SIG-M5 (cell line): ENCODE data around the gene CD200.

Experiments used
- DNase-seq: peaks from one replicate; lab custom pipeline; 2025; lab: John Stamatoyannopoulos, UW

The CD200 gene, protein sequence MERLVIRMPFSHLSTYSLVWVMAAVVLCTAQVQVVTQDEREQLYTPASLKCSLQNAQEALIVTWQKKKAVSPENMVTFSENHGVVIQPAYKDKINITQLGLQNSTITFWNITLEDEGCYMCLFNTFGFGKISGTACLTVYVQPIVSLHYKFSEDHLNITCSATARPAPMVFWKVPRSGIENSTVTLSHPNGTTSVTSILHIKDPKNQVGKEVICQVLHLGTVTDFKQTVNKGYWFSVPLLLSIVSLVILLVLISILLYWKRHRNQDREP

GRCh38 chr3:112333002-112333380 is at the start of gene CD200:
Gene CD200 (plus strand): TSS chr3:112333156. CDS start chr3:112333213, 57 bp downstream.
- DNase-seq, result no peak

DNA sequence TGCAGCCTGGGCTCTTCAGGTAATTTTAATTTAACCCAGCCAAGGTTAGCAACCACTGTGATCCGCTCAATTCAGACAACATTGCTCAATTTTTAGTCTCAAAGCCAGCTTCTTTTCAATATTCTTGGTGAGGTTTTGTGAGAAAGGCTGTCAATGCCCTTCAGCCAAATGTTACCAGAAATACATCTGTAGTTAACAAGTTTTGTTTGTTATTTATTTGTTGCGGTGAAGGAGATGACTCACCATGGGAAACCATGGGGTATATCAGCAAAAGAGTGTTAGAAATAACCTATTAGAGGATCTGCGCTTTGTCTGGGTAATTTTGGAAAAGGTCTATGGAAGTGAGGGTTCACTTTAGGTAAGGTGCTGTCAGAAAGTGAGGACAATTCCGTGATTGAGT is 43.9 kb upstream of the CD200 start:
- DNase-seq, result no peak

- peak; percentile 34 for DNase-seq
Measured at GRCh38 chr3:112293368-112294321, 39.3 kb upstream of the CD200 start, which contains the start of gene SLC9C1. Gene SLC9C1 (minus strand): TSS chr3:112294216. CDS start chr3:112286791, 7,425 bp downstream.

DNA sequence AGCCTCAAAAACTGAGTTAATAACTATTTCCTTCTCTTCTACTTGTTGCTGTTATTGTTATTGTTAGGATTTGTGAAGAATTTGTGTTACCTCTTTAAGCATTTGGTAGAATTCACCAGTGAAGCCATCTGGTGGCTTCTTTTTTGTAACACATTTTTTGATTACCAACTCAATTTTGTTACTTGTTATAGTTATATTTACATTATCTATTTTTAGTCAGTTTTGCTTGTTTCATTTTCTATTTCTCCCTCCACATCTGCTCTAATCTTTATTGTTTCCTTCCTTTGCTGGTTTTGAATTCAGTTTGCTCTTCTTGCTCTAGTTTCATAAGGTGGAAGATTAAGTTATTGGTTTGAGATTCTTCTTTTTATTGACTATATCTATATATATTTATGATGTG is 35.2 kb upstream of the CD200 start:
- no peak for DNase-seq

DNA sequence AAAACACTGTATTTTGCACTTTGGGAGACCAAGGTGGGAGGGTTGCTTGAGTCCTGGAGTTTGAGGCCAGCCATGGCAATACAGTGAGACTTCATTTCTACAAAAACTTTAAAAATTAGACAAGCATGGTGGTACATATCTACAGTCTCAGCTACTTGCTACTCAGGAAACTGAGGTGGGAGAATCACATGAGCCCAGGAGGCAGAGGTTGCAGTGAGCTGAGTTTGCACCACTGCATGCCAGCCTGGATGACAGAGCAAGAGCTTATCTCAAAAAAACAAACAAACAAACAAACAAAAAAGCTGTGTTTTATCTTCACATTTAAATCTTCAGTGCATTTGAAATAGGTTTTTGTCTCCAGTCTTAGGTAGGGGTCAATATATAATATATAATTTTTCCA is 34.2 kb upstream of the CD200 start:
- DNase-seq, result no peak

DNA sequence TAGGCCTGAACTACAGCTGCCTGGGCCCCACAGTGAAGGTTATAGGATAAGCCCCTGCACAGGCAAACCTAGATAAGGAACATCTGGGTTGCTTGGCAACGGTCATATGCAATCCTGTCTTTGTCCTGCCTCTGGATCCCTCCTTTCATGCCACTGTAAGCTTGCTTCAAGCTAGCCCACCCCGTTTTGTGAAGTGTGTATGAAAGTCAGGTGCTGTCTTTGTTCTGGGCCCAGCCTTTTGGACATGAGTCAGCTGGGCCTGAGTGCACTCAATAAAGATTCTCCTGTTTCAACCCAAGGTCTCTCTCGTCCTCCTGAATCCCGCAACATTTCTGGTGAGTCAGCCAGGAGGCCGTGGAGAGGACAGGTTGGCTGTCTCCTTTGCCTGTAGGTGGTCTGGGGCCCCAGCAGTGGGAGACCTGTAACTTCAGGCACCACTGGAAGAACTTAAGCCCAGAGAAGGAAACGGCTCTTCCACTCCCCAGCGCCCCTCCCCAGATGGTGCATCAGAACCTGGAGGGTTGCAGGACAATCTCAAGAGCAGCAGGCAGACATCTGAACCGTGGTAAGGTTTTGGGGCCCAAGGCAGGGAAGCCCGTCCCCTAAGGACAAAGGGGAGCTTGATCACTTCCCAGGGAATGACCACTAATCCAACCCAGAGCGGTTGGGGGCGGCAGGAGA is 30.7 kb upstream of the CD200 start:
- no peak for DNase-seq

DNA sequence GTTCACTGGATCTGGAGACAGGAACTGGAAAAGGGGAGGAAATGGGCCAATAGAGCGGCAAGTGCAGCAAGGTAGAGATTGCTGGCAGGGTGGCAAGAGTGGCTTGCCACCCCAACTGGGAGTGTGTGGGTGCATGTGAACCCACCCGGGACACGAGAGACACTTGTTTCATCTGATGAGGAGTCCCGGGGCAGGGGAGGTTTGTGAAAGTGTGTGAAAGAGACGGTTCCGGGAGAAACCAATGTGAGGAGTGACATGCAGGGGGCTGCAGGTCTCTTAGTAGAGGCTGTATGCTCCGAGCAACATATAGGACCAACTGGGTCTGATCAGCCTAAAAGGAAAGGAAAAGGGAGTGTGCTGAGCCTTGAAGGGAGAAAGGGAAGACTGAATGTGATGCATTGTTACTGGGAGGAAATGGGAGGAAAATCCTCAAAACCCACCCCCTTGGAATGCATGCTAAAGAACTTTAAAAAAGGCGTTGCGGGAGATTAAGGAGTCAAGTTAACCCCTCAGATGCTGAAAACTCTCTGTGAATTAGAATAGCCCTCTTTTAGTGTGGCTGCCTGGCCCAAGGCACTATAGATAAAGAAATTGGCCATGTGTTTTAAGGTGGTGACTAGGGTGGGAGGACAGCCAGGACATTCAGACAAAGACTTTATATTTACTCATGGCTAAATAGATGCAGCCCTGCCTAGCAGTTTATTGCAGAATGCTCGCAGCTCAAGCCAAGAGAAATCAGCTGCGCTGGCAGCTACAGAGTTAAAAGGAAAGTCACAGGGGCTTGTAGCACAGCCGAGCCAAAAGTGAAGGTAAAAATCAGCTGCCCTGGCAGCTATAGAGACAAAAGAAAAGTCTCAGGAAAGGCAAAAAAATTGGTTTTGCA is 29.8 kb upstream of the CD200 start:
- DNase-seq, result no peak

GRCh38 chr3:112303764-112304325 is 29.1 kb upstream of the CD200 start:
- no peak for DNase-seq

- no peak for DNase-seq
Measured at GRCh38 chr3:112304611-112305010, 28.3 kb upstream of the CD200 start.

DNA sequence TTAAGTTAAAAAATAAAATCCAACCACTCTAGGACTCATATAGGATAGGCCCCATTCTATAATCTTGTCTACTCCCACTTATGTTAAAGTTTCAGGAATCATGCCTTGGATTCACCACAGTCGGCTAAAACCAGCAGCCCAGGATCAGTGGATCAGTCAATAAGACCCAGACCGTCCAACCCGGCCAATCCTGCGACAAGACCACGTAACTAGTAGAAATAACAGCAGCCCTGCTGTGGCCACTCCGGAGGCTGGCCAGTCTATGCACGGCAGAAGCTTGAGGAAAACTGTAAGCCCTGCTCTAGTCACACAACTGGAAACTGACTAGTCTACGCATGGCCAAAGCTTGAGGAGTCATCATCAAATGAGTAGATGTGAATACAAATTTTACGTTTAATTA is 26.1 kb upstream of the CD200 start:
- DNase-seq, result no peak

DNA sequence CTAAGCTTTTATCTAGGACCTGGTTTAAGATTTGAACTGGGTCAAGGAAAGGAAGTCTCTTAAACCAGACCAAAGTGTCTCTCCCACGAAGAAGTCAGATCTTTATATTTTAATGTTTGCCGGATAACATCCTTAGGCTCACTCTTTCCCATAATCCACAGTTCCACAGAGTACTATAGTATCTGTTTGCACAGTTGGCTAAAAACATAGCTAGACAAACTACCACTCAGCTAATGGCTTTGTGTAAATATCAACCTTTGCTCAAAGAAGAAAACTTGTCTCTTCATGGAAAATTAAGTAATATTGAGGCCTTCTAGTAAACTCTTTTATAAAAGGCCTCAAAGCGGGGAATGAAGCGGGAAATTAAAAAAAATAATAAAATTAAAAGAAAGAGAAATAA is 25.4 kb upstream of the CD200 start:
- no peak for DNase-seq

- DNase-seq, result no peak
Measured at GRCh38 chr3:112308151-112308911, 24.6 kb upstream of the CD200 start.

DNA sequence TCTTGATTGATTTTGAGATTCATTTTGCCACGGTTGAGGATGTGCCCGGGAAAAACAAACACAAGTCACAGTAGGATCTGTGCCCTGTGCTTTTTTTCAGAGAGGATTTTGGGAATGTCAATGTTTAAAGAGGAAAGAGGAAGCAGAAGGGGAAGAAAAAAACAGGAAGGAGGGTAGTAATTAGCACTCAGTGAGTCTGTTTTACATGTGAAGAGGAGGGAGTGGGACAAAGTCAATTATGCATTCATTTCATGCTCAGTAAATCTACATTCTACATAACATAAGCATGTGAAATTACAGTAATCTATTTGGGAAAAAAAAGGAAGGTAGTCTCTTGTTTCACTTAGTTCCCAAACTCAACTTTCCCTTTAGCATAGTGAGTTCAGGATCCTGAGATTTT is 18.3 kb upstream of the CD200 start:
- no peak for DNase-seq

DNA sequence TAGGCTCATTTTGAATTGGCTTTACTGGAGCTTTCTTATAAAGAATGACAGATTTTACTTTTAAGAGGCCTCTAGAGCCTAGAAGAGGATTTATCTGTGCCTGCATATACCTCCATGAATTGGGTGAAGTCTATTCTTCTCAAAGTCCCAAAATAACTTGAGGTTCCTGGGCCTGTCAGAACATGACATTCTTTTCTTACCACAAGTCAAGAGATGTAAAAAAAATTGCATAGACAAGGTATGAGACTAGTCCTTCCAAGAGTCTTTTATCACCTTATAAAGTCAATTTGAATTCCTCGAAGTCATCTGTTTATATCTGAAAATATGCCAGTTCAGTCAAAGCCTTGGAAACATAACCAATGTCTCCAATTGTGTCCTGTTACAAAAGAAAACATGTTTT is 17.2 kb upstream of the CD200 start:
- no peak for DNase-seq

DNA sequence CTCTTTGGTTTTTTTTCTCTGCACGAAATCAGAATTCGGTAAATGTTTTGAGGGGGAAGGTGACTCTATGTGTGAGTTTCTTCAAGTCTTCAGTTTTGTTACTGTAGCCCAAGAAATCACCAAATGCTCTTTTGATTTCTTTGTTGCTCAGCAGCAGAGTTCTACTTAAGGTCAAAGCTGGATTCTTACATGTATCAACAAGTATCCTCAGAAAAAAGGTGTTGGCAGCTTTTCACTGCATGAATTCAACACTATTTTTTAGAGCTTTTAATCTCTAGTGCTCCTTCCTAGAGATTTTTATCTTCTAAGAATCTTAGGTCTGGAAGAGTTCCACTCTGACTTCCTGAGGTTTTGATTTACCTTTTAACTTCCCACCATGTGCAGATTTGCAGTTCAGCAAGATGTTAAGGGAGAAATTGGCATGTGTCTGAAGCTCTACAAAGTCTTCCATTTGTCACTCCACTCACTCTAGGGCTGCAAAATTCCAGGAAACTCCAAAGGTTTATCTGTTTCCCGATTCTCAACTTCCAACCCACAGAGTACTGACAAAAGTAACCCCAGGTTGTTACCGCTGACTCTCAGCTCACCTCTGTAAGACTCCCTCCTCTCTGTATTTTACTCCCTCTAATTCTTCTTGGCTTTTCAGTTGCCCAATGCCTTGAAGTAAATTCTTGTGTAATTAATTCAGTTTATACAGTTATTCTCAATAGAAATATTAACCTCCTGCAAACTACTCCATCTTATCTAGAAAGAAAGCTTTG is 13.3 kb upstream of the CD200 start:
- no peak for DNase-seq

DNA sequence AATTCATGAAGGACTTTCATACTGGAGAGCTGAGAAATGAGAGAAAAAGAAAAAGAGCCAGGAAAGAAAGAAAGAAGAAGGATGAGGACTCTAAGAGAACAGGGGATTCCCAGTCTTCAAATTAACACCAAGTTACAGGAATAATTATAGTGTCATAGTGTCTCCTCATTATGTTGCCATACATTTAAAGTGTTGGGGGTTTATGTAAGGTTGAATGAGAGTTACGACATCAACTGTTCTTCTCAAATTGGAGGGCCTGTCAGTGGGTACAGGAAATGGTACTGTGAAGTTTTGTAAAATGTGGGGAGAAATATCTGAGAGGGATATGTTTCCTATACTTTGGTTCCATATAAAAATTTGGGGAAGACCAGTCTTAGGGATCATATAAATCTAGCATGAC is 12.3 kb upstream of the CD200 start:
- no peak for DNase-seq

DNA sequence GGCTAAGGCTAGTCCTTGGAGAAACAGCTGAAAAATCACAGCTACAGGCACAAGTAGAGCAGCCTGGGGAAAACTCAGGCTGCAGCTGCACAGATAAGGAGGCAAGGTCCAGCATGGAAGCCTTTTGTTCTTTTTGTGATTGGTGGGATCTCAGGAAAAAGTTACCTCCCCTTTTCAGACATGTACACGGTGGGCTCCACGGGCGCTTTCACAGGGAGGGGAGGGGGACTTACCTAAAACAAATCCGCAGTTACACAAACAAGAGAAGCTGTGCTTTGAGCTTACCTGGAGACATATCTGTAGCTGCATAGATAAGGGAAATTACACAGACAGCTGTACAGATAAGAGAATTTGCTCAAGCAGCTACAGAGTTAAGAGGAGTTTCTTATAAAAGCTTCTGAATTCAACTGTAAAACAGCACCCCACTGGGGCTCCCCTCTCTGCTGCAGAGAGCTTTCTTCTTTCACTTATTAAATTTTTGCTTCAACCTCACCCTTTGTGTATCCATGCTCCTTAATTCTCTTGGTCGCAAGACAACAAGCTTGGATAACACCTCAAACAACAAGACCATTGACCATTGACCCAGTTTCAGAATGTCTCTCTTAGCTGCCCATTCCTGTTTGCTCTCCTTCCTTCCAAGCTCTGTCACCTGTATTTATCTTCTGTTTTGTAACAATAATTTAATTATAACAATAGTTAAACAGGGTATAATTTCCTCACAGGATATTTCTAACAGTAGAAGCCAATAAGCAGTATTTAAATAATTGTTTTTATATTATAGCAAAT is 10.9 kb upstream of the CD200 start:
- no peak for DNase-seq

DNA sequence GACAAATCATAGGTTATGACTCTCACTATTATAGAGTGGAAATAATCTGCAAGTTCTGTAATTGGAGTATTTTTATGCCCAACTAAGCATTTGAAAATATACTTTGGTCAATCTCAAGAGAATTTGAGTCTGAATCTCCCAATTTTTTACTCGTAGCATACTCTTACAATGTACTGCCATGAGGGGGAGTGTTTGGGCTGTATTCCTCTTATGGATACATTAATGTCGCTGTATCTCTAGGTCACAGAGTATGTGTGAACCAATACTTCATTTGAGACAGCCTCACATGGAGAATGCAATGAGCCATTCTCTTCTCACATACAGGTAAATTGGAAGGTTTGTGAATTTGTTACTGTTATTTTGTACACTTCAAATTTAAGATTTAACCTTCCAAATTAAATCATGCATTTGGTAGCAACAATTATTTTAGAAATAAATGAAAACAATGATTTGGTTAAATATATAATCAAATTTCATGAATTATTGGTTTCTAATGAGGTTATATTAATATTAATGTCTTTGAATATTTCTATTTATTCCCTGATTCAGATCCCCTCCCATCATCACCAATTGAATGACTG is 5.5 kb upstream of the CD200 start:
- peak; percentile 26 for DNase-seq

DNA sequence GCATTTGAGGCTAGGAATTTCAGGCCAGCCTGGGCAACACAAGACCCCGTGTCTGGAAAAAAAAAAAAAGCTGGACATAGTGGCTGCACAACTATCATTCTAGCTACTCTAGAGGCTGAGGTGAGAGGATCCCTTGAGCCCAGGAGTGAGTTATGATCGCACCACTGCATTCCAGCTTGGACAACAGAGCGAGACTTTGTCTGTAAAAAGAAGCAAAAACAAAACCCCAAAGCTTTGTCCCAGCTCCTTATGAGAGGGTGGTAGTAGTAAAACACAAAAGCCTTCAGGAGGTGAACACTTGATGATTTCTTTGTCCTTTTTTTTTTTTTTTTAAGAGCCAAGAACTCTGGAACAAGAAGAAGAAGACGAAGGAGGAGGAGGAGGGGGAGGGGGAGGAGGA is 1.1 kb upstream of the CD200 start:
- DNase-seq, result no peak
